Measurements from ENCODE around the gene MDGA2. TPM values are rescaled to one million over a fixed set of nuclear protein-coding genes. Genes with fewer than 3 reads are reported as not detected.

Gene MDGA2
- total RNA-seq (ENCODE audit: low replicate concordance): 0.12 TPM in 1 of 2 replicates, not detected in the other

DNA sequence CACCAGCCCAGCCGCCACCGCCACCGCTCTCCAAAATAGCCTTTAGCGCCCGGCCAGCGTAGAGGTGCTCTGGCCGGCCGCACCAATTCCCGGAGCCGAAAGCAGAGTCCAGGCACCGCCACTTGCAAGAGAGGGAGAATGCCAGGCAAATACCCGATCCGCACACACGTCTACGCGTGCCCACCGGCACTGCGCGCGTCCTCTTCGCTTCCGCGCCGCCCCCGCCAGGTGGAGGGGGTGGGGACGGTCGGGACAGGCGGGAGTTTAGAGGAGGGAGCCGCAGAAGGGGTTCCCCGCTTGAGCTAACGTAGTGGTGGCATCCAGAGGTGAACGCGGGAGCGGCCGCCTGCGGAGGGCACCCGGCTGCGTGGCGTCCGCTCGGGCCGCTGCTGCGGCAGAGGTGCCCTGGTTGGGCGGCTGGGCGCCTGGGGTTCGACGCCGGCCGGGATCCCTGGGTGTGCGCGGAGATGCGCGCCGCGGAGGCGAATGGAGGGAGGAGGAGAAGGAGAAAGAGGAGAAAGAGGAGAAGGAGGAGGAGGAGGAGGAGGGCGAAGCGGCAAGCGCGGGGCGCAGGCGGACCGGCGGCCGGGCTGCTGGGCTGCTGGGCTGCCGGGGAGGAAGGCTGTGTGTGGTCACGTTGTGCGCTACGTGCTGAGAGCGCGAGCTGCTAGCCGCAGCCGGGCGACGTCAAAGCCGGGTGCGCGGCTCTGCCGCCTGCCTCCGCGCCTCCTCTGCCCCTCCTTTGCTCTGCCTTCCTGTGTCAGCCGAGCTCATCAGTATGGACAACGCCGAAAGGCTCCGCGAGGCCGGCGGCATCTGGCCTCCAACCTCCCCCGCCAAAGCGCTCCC, at the start of gene MDGA2:
Gene MDGA2, minus strand, starts transcription at position 140 of the 849 bp plus-strand sequence.

